ENCODE data around the gene BEGAIN.

DNA sequence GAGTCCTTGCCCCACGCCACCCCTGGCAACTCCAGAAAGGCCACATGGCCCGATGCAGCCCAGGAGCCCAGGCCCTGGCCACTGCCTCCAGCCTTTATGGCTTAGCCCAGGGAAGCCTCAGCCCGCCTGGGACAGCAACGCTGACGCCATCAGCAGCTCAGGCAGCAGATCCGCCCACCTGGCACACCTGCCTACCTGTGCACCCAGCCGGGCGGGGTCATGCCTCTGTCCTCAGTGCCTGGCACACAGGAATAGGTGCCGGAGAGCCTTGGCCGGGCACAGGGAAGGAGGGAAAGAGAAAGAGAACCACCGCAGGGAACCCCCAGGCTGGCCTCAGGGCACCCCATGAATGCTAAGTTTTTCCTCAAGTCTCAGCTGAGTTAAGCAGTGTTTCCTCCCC, 21.1 kb downstream of the BEGAIN start:
- TF ChIP-seq, protein P1, sequence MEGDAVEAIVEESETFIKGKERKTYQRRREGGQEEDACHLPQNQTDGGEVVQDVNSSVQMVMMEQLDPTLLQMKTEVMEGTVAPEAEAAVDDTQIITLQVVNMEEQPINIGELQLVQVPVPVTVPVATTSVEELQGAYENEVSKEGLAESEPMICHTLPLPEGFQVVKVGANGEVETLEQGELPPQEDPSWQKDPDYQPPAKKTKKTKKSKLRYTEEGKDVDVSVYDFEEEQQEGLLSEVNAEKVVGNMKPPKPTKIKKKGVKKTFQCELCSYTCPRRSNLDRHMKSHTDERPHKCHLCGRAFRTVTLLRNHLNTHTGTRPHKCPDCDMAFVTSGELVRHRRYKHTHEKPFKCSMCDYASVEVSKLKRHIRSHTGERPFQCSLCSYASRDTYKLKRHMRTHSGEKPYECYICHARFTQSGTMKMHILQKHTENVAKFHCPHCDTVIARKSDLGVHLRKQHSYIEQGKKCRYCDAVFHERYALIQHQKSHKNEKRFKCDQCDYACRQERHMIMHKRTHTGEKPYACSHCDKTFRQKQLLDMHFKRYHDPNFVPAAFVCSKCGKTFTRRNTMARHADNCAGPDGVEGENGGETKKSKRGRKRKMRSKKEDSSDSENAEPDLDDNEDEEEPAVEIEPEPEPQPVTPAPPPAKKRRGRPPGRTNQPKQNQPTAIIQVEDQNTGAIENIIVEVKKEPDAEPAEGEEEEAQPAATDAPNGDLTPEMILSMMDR (conservative IDR thresholded peaks at IDR 0.05), result no peak
- no peak for TF ChIP-seq EZH2 (IDR thresholded peaks at IDR 0.05; ENCODE audit: low read depth)
